Left forelimb (tissue), 1 donor: ENCODE results near the gene CFAP54.

ENCODE experiments used
- DNase-seq: peaks from one replicate; pipeline ENCODE4 v3.0.0-alpha.2; 2018; ENCODE audit warnings: low spot score

The CFAP54 gene

DNA sequence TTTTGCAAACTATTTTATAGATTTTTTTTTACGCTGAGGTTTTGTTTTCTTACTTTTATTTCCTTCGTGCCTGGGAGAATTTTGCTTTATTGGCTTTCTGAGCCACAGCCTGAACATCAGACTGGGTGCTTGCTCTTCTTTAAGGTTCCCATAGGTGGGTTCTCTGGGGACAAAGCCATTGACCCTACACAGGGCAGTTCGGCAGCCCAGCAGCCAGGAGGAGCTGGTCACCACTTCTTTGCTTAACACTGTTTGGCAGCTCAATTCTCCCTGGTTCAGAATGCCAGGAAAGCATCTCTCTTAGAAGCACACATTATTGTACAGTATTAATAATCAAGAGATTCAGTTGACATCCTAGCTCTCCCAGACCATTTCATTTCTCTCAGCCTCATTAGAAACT is 276.9 kb downstream of the CFAP54 start:
- no peak for DNase-seq

- no peak for DNase-seq
Observed at GRCh38 chr12:96769400-96769799, 280.0 kb downstream of the CFAP54 start.

- DNase-seq, result no peak
Observed at GRCh38 chr12:96770219-96771102, 281.1 kb downstream of the CFAP54 start.

- no peak for DNase-seq
Observed at GRCh38 chr12:96773031-96773430, 283.7 kb downstream of the CFAP54 start.

DNA sequence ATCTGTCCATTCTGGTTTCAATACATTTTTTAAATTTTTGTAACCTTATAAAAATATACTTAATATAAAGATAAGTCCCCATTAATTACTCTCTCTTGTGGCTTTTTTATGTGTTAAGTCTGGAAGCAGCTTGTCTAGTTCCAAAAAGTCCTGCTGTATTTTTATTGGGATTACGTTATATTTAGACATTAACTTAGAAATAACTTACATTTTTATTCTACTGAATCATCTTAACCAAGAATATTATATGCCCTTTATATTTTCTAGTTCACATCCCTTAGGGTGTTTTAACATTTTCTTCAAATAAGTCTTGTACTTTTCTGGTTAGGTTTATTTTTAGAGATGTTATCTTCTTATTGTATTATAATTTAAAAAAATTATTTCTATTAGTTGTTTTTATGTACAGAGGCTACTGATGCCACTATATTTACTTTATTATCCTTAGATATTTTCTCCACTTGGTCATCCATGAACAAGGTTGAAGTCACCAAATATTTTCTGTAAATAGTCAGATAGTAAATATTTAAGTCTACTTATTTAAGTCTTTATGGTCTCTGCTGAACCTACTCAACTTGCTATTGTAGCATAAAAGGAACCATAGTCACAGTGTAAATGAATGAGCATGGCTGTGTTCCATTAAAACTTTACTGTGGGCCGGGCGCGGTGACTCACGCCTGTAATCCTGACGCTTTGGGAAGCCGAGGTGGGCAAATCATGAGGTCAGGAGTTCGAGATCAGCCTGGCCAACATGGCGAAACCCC is 285.3 kb downstream of the CFAP54 start:
- no peak for DNase-seq

- no peak for DNase-seq
Observed at GRCh38 chr12:96776908-96777307, 287.5 kb downstream of the CFAP54 start.

DNA sequence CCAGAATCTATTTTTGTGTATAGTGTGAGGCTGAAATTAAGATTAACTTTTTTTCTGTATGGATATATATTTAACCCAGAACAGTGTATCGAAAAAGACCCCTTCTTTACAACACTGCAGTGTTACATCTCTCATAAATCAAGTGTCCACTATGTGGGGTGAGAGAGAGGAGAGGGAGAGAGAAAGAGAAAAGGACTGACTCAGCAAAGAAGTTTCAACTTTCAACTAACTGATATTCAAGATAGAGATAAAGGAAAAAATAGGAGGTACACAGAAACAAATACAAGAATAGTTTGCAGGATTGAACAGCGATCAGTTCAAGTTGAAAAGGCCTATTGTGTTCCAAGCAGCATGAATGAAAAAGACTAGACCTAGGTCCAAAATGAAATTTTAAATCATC is 291.0 kb downstream of the CFAP54 start:
- no peak for DNase-seq

DNA sequence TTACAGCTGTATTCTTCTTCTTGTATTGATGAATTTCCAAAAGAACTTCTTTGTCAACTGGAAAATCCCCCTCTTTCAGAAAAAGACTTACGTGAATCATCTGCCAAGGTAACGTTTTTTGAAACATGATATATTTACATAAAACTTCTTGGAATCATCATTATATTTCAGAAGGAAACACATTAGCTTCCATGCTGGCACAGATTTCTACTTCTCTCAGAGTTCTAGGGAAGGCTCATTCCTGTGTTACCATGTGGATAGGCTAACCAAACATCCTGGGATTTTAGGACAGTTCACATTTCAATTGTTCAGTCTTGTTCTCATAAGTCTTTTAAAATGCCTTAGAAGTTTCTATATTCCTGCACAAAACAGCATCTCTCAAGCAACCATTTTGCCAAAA is 297.4 kb downstream of the CFAP54 start:
- no peak for DNase-seq

DNA sequence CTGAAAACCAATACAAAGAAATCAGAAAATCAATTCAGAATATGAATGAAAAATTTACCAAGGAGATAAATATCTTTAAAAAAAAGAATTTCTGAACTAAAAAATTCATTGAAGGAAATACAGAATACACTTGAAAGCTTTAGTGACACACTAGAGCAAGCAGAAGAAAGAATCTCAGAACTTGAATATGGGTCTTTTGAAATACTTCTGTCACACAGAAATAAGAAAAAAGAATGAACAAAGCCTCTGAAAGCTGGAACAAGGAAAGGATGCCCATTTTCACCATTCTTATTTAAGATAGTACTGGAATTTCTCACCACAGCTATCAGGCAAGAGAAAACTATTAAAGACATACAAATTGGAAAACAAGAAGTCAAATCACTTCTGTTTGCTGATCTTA is 314.6 kb downstream of the CFAP54 start:
- DNase-seq, result no peak

DNA sequence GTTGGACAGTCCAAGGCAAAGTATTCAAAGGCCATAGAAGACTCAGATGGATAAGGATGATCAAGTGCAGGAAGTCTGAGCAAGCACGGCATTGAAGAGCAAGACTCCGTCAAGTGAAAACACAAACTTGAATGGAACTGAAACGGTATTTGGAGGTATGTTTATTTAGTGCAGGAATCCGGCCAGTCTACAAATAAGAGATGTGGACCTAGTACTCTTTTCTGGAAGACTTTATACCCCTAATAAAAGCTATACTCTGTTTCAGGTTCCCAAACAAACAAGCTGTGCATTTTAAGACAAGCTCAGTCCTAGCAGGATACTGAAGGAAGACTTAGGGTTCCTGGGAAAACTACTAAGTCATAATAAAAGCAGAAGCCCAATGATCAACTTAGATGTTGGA is 316.9 kb downstream of the CFAP54 start:
- no peak for DNase-seq

- DNase-seq, result no peak
Observed at GRCh38 chr12:96807741-96808140, 318.4 kb downstream of the CFAP54 start.

GRCh38 chr12:96808587-96808986 is 319.2 kb downstream of the CFAP54 start:
- no peak for DNase-seq

DNA sequence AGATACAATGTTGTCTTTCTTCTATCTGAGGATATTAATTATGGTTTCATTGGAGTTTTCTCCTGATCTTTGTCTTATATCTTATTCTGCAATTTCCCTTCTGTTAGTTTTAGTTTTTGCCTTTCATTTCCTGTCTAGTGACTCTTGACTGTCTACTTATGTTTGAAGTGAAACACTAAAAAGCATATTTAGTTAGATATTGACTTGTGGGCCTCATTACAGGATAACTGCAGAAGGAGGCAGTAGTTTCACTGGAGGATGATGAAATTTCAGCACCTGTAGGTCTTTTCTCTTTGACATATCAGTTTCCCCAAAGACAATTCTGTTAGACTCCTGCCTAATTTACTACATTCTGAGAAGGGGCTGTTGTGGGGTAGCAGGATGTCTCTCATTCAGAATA is 320.1 kb downstream of the CFAP54 start:
- no peak for DNase-seq

GRCh38 chr12:96810057-96810456 is 320.7 kb downstream of the CFAP54 start:
- DNase-seq, result no peak

DNA sequence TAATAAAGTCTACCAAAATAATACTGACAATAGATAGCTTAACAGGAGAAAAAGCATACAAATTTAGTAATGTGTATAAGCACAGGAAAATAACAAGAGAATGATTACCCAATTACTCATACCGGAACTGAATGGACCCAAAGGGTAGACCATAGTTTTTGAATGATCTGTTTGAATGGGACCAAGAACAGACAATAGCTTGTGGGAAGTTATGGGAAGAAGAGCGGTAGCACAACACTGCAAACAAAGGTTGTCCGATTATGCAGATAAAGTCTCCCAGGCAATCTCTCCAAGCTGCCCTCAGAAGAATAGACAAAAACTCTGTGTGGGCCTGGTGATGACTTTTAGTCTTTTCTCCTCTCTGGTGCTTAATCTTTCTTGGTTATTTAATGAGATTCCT is 321.1 kb downstream of the CFAP54 start:
- DNase-seq, result no peak

DNA sequence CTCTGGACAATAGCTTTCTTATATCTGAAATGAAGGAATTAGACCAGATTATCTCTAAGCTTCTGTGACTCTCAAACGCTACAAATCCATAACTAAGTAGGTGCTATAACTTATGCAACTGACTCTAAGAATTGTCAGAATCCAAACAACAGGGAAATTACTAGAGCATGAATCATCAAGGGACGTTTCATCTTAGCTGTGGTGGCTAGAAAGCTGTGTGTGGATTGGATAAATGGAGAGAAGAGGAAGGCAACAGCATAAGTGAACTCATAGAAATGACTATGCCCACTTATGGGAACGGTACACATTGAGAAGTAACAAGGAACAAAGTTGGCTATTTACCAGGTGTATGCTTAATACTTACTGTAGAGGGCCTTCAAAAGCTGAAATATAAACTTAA is 321.7 kb downstream of the CFAP54 start:
- no peak for DNase-seq

DNA sequence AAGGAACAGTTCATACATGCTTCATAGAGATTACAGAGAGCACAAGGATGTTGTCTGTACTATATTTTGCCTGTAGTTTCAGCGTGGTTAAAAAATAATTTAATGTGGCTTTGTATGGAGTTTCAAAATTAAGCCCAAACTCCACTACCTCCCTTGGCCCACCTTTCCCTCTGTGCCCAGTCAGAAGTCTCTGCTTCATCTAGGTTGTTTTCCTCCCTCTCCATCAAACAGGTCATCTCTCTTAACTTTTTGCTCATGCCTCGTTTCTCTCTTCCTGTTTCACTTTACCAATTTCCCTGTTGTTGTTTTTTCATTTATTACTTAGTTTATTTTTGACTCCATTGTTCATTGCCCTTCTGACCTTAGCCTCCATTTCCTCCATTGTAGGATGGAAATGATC is 322.8 kb downstream of the CFAP54 start:
- no peak for DNase-seq

DNA sequence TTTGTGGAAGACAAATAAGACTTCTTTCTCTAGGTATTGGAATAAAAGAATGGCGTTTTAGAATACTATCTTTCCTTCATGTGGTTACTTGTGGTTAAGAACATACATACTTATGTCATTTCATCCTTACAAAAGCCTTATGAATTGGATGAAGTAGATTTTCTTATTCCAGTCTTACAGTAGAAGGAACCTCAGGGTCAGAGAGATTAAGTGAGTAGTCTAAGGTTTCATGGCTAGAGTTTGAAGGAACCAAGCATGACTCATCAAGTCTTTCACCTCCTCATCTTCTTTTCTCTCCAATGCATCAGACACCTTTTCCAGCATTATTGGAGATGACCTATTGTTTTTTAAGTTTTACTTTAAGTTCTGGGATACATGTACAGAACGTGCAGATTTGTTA is 324.8 kb downstream of the CFAP54 start:
- DNase-seq, result no peak

- DNase-seq, result no peak
Observed at GRCh38 chr12:96821592-96821991, 332.2 kb downstream of the CFAP54 start.

- no peak for DNase-seq
Observed at GRCh38 chr12:96822641-96823040, 333.3 kb downstream of the CFAP54 start.

DNA sequence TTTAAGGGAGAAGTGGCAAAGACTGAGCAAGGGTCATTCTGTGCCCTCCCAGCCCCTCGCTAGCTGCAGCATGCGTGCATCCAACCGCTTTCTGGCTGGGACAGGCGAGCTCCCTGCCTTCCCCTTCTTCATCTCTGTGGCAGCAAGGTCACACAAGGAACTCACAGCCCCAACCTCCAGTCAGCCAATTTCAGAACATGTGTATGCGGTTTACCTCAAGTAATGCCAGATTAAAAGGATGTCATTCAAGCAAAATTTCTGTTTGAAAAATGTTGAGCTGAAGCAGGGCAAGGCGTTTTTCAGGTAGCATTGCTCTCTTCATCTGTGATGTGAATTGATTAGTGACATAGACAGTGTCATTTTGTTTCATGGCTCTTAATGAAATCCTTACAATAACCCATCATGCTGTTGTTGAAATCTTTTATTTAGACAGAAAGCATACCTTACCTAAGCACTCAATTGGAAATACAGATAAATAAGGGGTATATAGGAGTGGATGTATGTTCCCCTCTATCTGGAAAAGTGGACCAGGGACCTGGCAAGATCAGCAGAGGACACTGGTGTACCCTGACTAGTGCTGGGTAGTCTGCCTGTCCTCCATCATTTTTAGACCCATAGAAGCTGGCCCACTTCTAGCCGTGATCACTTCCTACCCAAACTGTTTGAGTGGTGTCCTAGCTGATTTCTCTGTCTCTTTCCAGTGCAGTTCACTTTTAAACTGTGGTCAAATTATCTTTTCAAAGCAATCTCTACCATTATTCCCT is 334.9 kb downstream of the CFAP54 start:
- no peak for DNase-seq

- no peak for DNase-seq
Observed at GRCh38 chr12:96824838-96825236, 335.5 kb downstream of the CFAP54 start.
